NB4 (cell line): ENCODE results near the gene COL2A1.

Experiments used
- CTCF ChIP-seq: IDR thresholded peaks from one replicate; pipeline ENCODE4 v1.5.1; 2012; ENCODE audit warnings: low read depth, low read length
- POLR2A ChIP-seq: IDR thresholded peaks from 2 replicates; pipeline ENCODE4 v1.6.1; 2011; ENCODE audit warnings: mild to moderate bottlenecking; ENCODE audit not compliant: insufficient read length; ENCODE audit errors: extremely low read depth

GRCh38 chr12:47975036-47975620 is 29.1 kb downstream of the COL2A1 start:
- no peak for TF ChIP-seq CTCF
- no peak for TF ChIP-seq POLR2A
